H9 (cell line): ENCODE results near the gene DPYD. TPM values are rescaled to one million over a fixed set of nuclear protein-coding genes. Genes with fewer than 3 reads are reported as not detected.

ENCODE experiments used
- DNase-seq: peaks from one replicate; pipeline ENCODE4 v3.0.0-alpha.2; 2017
- H2AFZ ChIP-seq: one replicate; pipeline ENCODE4 v1.6.1; 2013; ENCODE audit warnings: mild to moderate bottlenecking, low read length, control low read depth, moderate library complexity
- H2AK5ac ChIP-seq: 2 replicates; pipeline ENCODE4 v1.6.1; 2013; ENCODE audit warnings: low read length, control low read depth, mixed read lengths; ENCODE audit not compliant: insufficient read length
- H2BK120ac ChIP-seq: one replicate; pipeline ENCODE4 v1.6.1; 2013; ENCODE audit warnings: low read depth, mild to moderate bottlenecking, low read length, control low read depth, inconsistent platforms; ENCODE audit not compliant: poor library complexity, severe bottlenecking
- H2BK12ac ChIP-seq: 2 replicates; pipeline ENCODE4 v1.6.1; 2013; ENCODE audit warnings: low read length, control low read depth, mixed read lengths, low read depth; ENCODE audit not compliant: insufficient read length
- H2BK15ac ChIP-seq: 2 replicates; pipeline ENCODE4 v1.6.1; 2013; ENCODE audit warnings: low read depth, low read length, control low read depth
- H2BK20ac ChIP-seq: one replicate; pipeline ENCODE4 v1.6.1; 2013; ENCODE audit warnings: low read depth, mild to moderate bottlenecking, low read length, control low read depth, inconsistent platforms; ENCODE audit not compliant: poor library complexity, severe bottlenecking
- H2BK5ac ChIP-seq: 2 replicates; pipeline ENCODE4 v1.6.1; 2013; ENCODE audit warnings: low read length, control low read depth, mixed read lengths; ENCODE audit not compliant: insufficient read length
- H3K14ac ChIP-seq: 2 replicates; pipeline ENCODE4 v1.6.1; 2013; ENCODE audit warnings: low read length, control low read depth; ENCODE audit not compliant: insufficient read depth
- H3K18ac ChIP-seq: 2 replicates; pipeline ENCODE4 v1.6.1; 2013; ENCODE audit warnings: low read depth, mild to moderate bottlenecking, mixed read lengths, low read length, control low read depth; ENCODE audit not compliant: insufficient read length
- H3K23ac ChIP-seq: 2 replicates; pipeline ENCODE4 v1.6.1; 2013; ENCODE audit warnings: low read length, control low read depth, mixed read lengths, low read depth; ENCODE audit not compliant: insufficient read length
- H3K23me2 ChIP-seq: 2 replicates; pipeline ENCODE4 v1.6.1; 2013; ENCODE audit warnings: low read depth, mild to moderate bottlenecking, mixed read lengths, low read length, control low read depth; ENCODE audit not compliant: insufficient read length, poor library complexity, severe bottlenecking
- H3K27ac ChIP-seq: 2 replicates; pipeline ENCODE4 v1.5.1; 2013; ENCODE audit warnings: low read length, control low read depth, mixed read lengths, low read depth; ENCODE audit not compliant: insufficient read length
- H3K27me3 ChIP-seq: 2 replicates; pipeline ENCODE4 v1.6.1; 2013; ENCODE audit warnings: low read length, control low read depth, inconsistent platforms; ENCODE audit not compliant: insufficient read depth
- H3K4ac ChIP-seq: 2 replicates; pipeline ENCODE4 v1.6.1; 2013; ENCODE audit warnings: low read depth, mild to moderate bottlenecking, control low read depth, inconsistent platforms, low read length, moderate library complexity
- H3K4me1 ChIP-seq: 2 replicates; pipeline ENCODE4 v1.6.1; 2013; ENCODE audit warnings: low read length, control low read depth, inconsistent platforms; ENCODE audit not compliant: insufficient read depth
- H3K4me2 ChIP-seq: 2 replicates; pipeline ENCODE4 v1.6.1; 2013; ENCODE audit warnings: low read length, control low read depth, mixed read lengths; ENCODE audit not compliant: insufficient read length, insufficient read depth
- H3K56ac ChIP-seq: 2 replicates; pipeline ENCODE4 v1.6.1; 2013; ENCODE audit warnings: low read depth, mild to moderate bottlenecking, mixed read lengths, low read length, control low read depth; ENCODE audit not compliant: insufficient read length
- H3K79me1 ChIP-seq: 2 replicates; pipeline ENCODE4 v1.6.1; 2013; ENCODE audit warnings: low read depth, mild to moderate bottlenecking, moderate library complexity, low read length, control low read depth, inconsistent platforms; ENCODE audit not compliant: insufficient read depth, poor library complexity, severe bottlenecking
- H3K79me2 ChIP-seq: 2 replicates; pipeline ENCODE4 v1.6.1; 2013; ENCODE audit warnings: low read length, control low read depth, inconsistent platforms; ENCODE audit not compliant: insufficient read depth
- H3K9ac ChIP-seq: 2 replicates; pipeline ENCODE4 v1.6.1; 2013; ENCODE audit warnings: low read length, control low read depth, mixed read lengths; ENCODE audit not compliant: insufficient read length; ENCODE audit errors: extremely low read depth
- H3K9me3 ChIP-seq: one replicate; pipeline ENCODE4 v1.6.1; 2013; ENCODE audit warnings: low read depth, low read length, inconsistent platforms; ENCODE audit not compliant: control insufficient read depth
- H3T11ph ChIP-seq: one replicate; pipeline ENCODE4 v1.6.1; 2013; ENCODE audit warnings: mild to moderate bottlenecking, low read length, control low read depth, inconsistent platforms
- H4K20me1 ChIP-seq: one replicate; pipeline ENCODE4 v1.6.1; 2013; ENCODE audit not compliant: control insufficient read depth, insufficient read length, insufficient read depth
- H4K5ac ChIP-seq: 2 replicates; pipeline ENCODE4 v1.6.1; 2013; ENCODE audit warnings: low read depth, mild to moderate bottlenecking, mixed read lengths, low read length, control low read depth; ENCODE audit not compliant: insufficient read length
- H4K8ac ChIP-seq: replicated peaks from 2 replicates; pipeline ENCODE4 v1.6.1; 2013; ENCODE audit warnings: low read length, control low read depth, mixed read lengths, low read depth; ENCODE audit not compliant: insufficient read length
- H4K91ac ChIP-seq: 2 replicates; pipeline ENCODE4 v1.6.1; 2013; ENCODE audit warnings: low read depth, mild to moderate bottlenecking, moderate library complexity, mixed read lengths, low read length, control low read depth; ENCODE audit not compliant: insufficient read length
- H3K27ac Mint-ChIP-seq, 3 experiments: 2 replicates in 2 of 3; 3 replicates in 1 of 3; pipeline ENCODE4 v1.8.0; 2020 to 2021; ENCODE audit warnings: mixed read lengths in 3 of 3, mild to moderate bottlenecking in 1 of 3, moderate library complexity in 1 of 3
- H3K27me3 Mint-ChIP-seq: 2 replicates; pipeline ENCODE4 v1.8.0; 2021; ENCODE audit warnings: low read depth, mild to moderate bottlenecking, moderate library complexity, mixed read lengths
- H3K36me3 Mint-ChIP-seq, 3 experiments: 2 replicates in 2 of 3; 3 replicates in 1 of 3; pipeline ENCODE4 v1.8.0; 2020 to 2021; ENCODE audit warnings: low read depth in 3 of 3, mixed read lengths in 3 of 3; ENCODE audit not compliant: insufficient read depth in 1 of 3
- H3K4me1 Mint-ChIP-seq, 2 experiments: 2 replicates each; pipeline ENCODE4 v1.8.0; 2020; ENCODE audit warnings: mixed read lengths in 2 of 2
- H3K4me3 Mint-ChIP-seq, 2 experiments: 2 replicates in 1 of 2; 3 replicates in 1 of 2; pipeline ENCODE4 v1.8.0; 2020 to 2021; ENCODE audit warnings: mild to moderate bottlenecking in 2 of 2, mixed read lengths in 2 of 2, moderate library complexity in 1 of 2
- H3K9me3 Mint-ChIP-seq, 2 experiments: 2 replicates in 1 of 2; 3 replicates in 1 of 2; pipeline ENCODE4 v1.8.0; 2020; ENCODE audit warnings: mild to moderate bottlenecking in 2 of 2, mixed read lengths in 2 of 2, moderate library complexity in 1 of 2
- CTCF ChIP-seq: fragments of 200-600 bp; sonication (generic); conservative IDR thresholded peaks from 3 replicates; pipeline ENCODE4 v1.8.0; 2021; ENCODE audit warnings: antibody characterized with exemption, mild to moderate bottlenecking
- total RNA-seq: library from RNA; stranded (reverse); gene quantifications from 2 replicates; pipeline ENCODE4 v1.2.1, GENCODE V29; 2021

DPYD gene
- total RNA-seq, 1 experiment from 2014 or later: 0.37 TPM

- no peak overlapping the region for H2AK5ac ChIP-seq
- no peak overlapping the region for H3K27ac Mint-ChIP-seq
- H2BK15ac ChIP-seq: no peak overlapping the region
- H3K4ac ChIP-seq: no peak overlapping the region
- no peaks in the 10 kb centered on the region for H3K23me2 ChIP-seq
- no peak overlapping the region for H3K56ac ChIP-seq
- H4K8ac ChIP-seq: no peak overlapping the region
- H3K18ac ChIP-seq: no peak overlapping the region
- H2BK12ac ChIP-seq: no peak overlapping the region
- H3K23ac ChIP-seq: no peak overlapping the region
- H3K27ac ChIP-seq: no peak overlapping the region
- no peaks in the 10 kb centered on the region for H3K36me3 Mint-ChIP-seq
- no peak overlapping the region for H3K4me2 ChIP-seq
- H2BK20ac ChIP-seq: no peak overlapping the region
- H4K5ac ChIP-seq: no peak overlapping the region
- H3K4me1 Mint-ChIP-seq: no peaks in the 10 kb centered on the region
- H4K20me1 ChIP-seq: no peaks in the 10 kb centered on the region
- DNase-seq: no peak
- no peaks in the 10 kb centered on the region for H3K9me3 ChIP-seq
- H3K27me3 ChIP-seq: no peaks in the 10 kb centered on the region
- H3K79me1 ChIP-seq: no peaks in the 10 kb centered on the region
- no peak overlapping the region for H4K91ac ChIP-seq
- no peak overlapping the region for H3K9ac ChIP-seq
- H3K4me1 ChIP-seq: no peaks in the 10 kb centered on the region
- no peak overlapping the region for H2BK5ac ChIP-seq
- H3K4me3 Mint-ChIP-seq: no peak overlapping the region
- no peaks in the 10 kb centered on the region for H3K27me3 Mint-ChIP-seq
- H2AFZ ChIP-seq: no peak overlapping the region
- no peak overlapping the region for H3T11ph ChIP-seq
- H2BK120ac ChIP-seq: no peak overlapping the region
- TF ChIP-seq CTCF: no peak
- no peaks in the 10 kb centered on the region for H3K79me2 ChIP-seq
- H3K14ac ChIP-seq: no peak overlapping the region
- no peaks in the 10 kb centered on the region for H3K9me3 Mint-ChIP-seq
Observed at GRCh38 chr1:97904534-97904933, 16.3 kb downstream of the DPYD start.
